Activated gamma-delta T cell (primary cell): ENCODE results near the gene KDM4C.
"Not testable (repeated sequence)": the region's sequence is repeated elsewhere in the genome, so short reads cannot be mapped to it uniquely, and the experiment has no call there.

Source experiments
- DNase-seq: peaks from one replicate; lab custom pipeline; 2025; lab: John Stamatoyannopoulos, UW

Gene KDM4C

GRCh38 chr9:6931913-6932312 is 174.1 kb downstream of the KDM4C start:
- no peak for DNase-seq

GRCh38 chr9:6936103-6936502 is 178.3 kb downstream of the KDM4C start:
- DNase-seq = no peak

GRCh38 chr9:6937209-6937608 is 179.4 kb downstream of the KDM4C start:
- no peak for DNase-seq

- no peak for DNase-seq
Observed at GRCh38 chr9:6938447-6938846, 180.7 kb downstream of the KDM4C start.

GRCh38 chr9:6938873-6939272 is 181.1 kb downstream of the KDM4C start:
- no peak for DNase-seq

GRCh38 chr9:6941501-6941900 is 183.7 kb downstream of the KDM4C start:
- no peak for DNase-seq

GRCh38 chr9:6942406-6942805 is 184.6 kb downstream of the KDM4C start:
- no peak for DNase-seq

- no peak for DNase-seq
Observed at GRCh38 chr9:6943293-6943692, 185.5 kb downstream of the KDM4C start.

- no peak for DNase-seq
Observed at GRCh38 chr9:6944093-6944551, 186.3 kb downstream of the KDM4C start.

- no peak for DNase-seq
Observed at GRCh38 chr9:6944896-6945295, 187.1 kb downstream of the KDM4C start.

- no peak for DNase-seq
Observed at GRCh38 chr9:6945816-6946215, 188.0 kb downstream of the KDM4C start.

- no peak for DNase-seq
Observed at GRCh38 chr9:6946583-6947166, 188.9 kb downstream of the KDM4C start.

- not testable (repeated sequence) for DNase-seq
Observed at GRCh38 chr9:6948921-6949320, 191.1 kb downstream of the KDM4C start.

GRCh38 chr9:6955251-6955921 is 197.6 kb downstream of the KDM4C start:
- no peak for DNase-seq

GRCh38 chr9:6956879-6957278 is 199.1 kb downstream of the KDM4C start:
- no peak for DNase-seq

- no peak for DNase-seq
Observed at GRCh38 chr9:6959270-6960000, 201.7 kb downstream of the KDM4C start.

- no peak for DNase-seq
Observed at GRCh38 chr9:6960777-6961176, 203.0 kb downstream of the KDM4C start.

GRCh38 chr9:6961845-6962522 is 204.2 kb downstream of the KDM4C start:
- DNase-seq = no peak

- no peak for DNase-seq
Observed at GRCh38 chr9:6965566-6965965, 207.8 kb downstream of the KDM4C start.

- no peak for DNase-seq
Observed at GRCh38 chr9:6968271-6968670, 210.5 kb downstream of the KDM4C start.

GRCh38 chr9:6969805-6970204 is 212.0 kb downstream of the KDM4C start:
- DNase-seq = no peak

GRCh38 chr9:6973089-6973488 is 215.3 kb downstream of the KDM4C start:
- no peak for DNase-seq

GRCh38 chr9:6973762-6974161 is 216.0 kb downstream of the KDM4C start:
- no peak for DNase-seq
